IMR-90 (cell line): Measurements from ENCODE around the gene CTNND2. TPM values are rescaled to one million over a fixed set of nuclear protein-coding genes. Genes with fewer than 3 reads are reported as not detected.

Experiments
- ATAC-seq: fragments of 200-7000 bp; cut with Tn5 transposase; 2 replicates; pipeline ENCODE4 v1.9.1; 2020; ENCODE audit warnings: low read depth, mild to moderate bottlenecking, moderate library complexity
- BruUV-seq: library from RNA; stranded (reverse); fragments of 400-500 nt; replicated peaks from 2 replicates; lab custom pipeline; 2021; lab: Mats Ljungman, UMichigan
- CTCF ChIA-PET: fragments of 300-600 bp; formaldehyde crosslinking; extraction: SDS; loops from one replicate; lab custom pipeline; 2021; ENCODE audit warnings: antibody characterized with exemption; lab: Yijun Ruan, JAX
- POLR2A ChIA-PET: fragments of 300-600 bp; sonication (Branson Sonifier 250); formaldehyde crosslinking; loops from one replicate; lab custom pipeline; 2022; ENCODE audit warnings: antibody characterized with exemption; ENCODE audit not compliant: unreplicated experiment; lab: Charles Lee
- DNase-seq: peaks from one replicate; pipeline ENCODE4 v3.0.0; 2013
- H2AFZ ChIP-seq: replicated peaks from 2 replicates; pipeline ENCODE3; 2013; ENCODE audit warnings: low read length, mild to moderate bottlenecking; ENCODE audit not compliant: poor library complexity
- H2AK5ac ChIP-seq: 2 replicates; pipeline ENCODE4 v1.6.1; 2013; ENCODE audit warnings: low read depth, low read length, inconsistent platforms
- H2AK9ac ChIP-seq: replicated peaks from 2 replicates; pipeline ENCODE3; 2013; ENCODE audit warnings: mild to moderate bottlenecking, low read depth, low read length, moderate library complexity; ENCODE audit not compliant: poor library complexity
- H2BK120ac ChIP-seq: 2 replicates; pipeline ENCODE4 v1.6.1; 2013; ENCODE audit warnings: low read depth, low read length, inconsistent platforms
- H2BK15ac ChIP-seq: 3 replicates; pipeline ENCODE4 v1.6.1; 2013; ENCODE audit warnings: low read depth, low read length, inconsistent platforms
- H2BK20ac ChIP-seq: 2 replicates; pipeline ENCODE4 v1.6.1; 2013; ENCODE audit warnings: low read depth, mild to moderate bottlenecking, inconsistent platforms, low read length, moderate library complexity
- H2BK5ac ChIP-seq: 2 replicates; pipeline ENCODE4 v1.6.1; 2013; ENCODE audit warnings: mild to moderate bottlenecking, low read depth, low read length, inconsistent platforms; ENCODE audit not compliant: poor library complexity, severe bottlenecking
- H3K14ac ChIP-seq: replicated peaks from 2 replicates; pipeline ENCODE4 v1.6.1; 2013; ENCODE audit warnings: low read depth, low read length, inconsistent platforms
- H3K18ac ChIP-seq: 2 replicates; pipeline ENCODE4 v1.6.1; 2013; ENCODE audit warnings: low read depth, low read length, control low read depth
- H3K23ac ChIP-seq: 2 replicates; pipeline ENCODE4 v1.6.1; 2013; ENCODE audit warnings: low read depth, low read length, inconsistent platforms
- H3K27ac ChIP-seq: 2 replicates; pipeline ENCODE4 v1.5.1; 2013; ENCODE audit warnings: mild to moderate bottlenecking, control low read depth, low read length; ENCODE audit not compliant: insufficient read depth
- H3K27me3 ChIP-seq: 2 replicates; pipeline ENCODE4 v1.6.1; 2013; ENCODE audit warnings: low read length; ENCODE audit not compliant: control insufficient read depth, insufficient read depth
- H3K36me3 ChIP-seq: 2 replicates; pipeline ENCODE4 v1.6.1; 2013; ENCODE audit warnings: low read length, mixed read lengths; ENCODE audit not compliant: control insufficient read depth, insufficient read depth
- H3K4ac ChIP-seq: 2 replicates; pipeline ENCODE4 v1.6.1; 2013; ENCODE audit warnings: low read depth, low read length, inconsistent platforms
- H3K4me1 ChIP-seq: 2 replicates; pipeline ENCODE4 v1.6.1; 2013; ENCODE audit warnings: low read length, mixed read lengths; ENCODE audit not compliant: control insufficient read depth, insufficient read depth
- H3K4me2 ChIP-seq: 2 replicates; pipeline ENCODE4 v1.6.1; 2013; ENCODE audit warnings: low read depth, mild to moderate bottlenecking, control low read depth, low read length, moderate library complexity
- H3K4me3 ChIP-seq: 2 replicates; pipeline ENCODE4 v1.5.1; 2013; ENCODE audit warnings: low read depth, mild to moderate bottlenecking, control low read depth, low read length, moderate library complexity; ENCODE audit not compliant: insufficient read depth
- H3K56ac ChIP-seq: 2 replicates; pipeline ENCODE4 v1.6.1; 2013; ENCODE audit warnings: low read length, inconsistent platforms; ENCODE audit not compliant: insufficient read depth; ENCODE audit errors: extremely low read depth
- H3K79me1 ChIP-seq, 2 experiments: 2 replicates each; pipeline ENCODE4 v1.6.1; 2013; ENCODE audit warnings: low read length in 2 of 2, inconsistent platforms in 1 of 2, low read depth in 1 of 2
- H3K9ac ChIP-seq: 2 replicates; pipeline ENCODE4 v1.6.1; 2013; ENCODE audit warnings: low read depth, low read length, control low read depth
- H3K9me1 ChIP-seq: 2 replicates; pipeline ENCODE4 v1.6.1; 2013; ENCODE audit warnings: low read length, inconsistent platforms; ENCODE audit not compliant: insufficient read depth
- H3K9me3 ChIP-seq: 2 replicates; pipeline ENCODE4 v1.6.1; 2013; ENCODE audit warnings: low read length; ENCODE audit not compliant: control insufficient read depth, insufficient read depth
- H4K20me1 ChIP-seq: 2 replicates; pipeline ENCODE4 v1.6.1; 2013; ENCODE audit warnings: low read length, inconsistent platforms; ENCODE audit not compliant: insufficient read depth
- H4K5ac ChIP-seq: 2 replicates; pipeline ENCODE4 v1.6.1; 2013; ENCODE audit warnings: mild to moderate bottlenecking, low read depth, low read length, control low read depth
- H4K8ac ChIP-seq, 2 experiments: 2 replicates each; pipeline ENCODE4 v1.6.1; 2013; ENCODE audit warnings: low read depth in 2 of 2, low read length in 2 of 2, control low read depth in 1 of 2, inconsistent platforms in 1 of 2
- H4K91ac ChIP-seq: 2 replicates; pipeline ENCODE4 v1.6.1; 2013; ENCODE audit warnings: low read depth, low read length, inconsistent platforms; ENCODE audit not compliant: insufficient read depth
- BHLHE40 ChIP-seq: fragments of 150-350 bp; IDR thresholded peaks from 2 replicates; pipeline ENCODE4 v1.6.1; 2016; ENCODE audit warnings: mild to moderate bottlenecking, low read depth, low read length
- CEBPB ChIP-seq: IDR thresholded peaks from 2 replicates; pipeline ENCODE4 v1.6.1; 2012; ENCODE audit warnings: low read depth, low read length, improper control_type of control experiment
- CHD1 ChIP-seq: IDR thresholded peaks from 2 replicates; pipeline ENCODE4 v1.6.1; 2012; ENCODE audit warnings: low read depth, low read length, improper control_type of control experiment
- CTCF ChIP-seq: conservative IDR thresholded peaks from 2 replicates; pipeline ENCODE4 v1.5.1; 2012; ENCODE audit warnings: mild to moderate bottlenecking, low read depth, low read length, improper control_type of control experiment
- ELK1 ChIP-seq: fragments of 150-350 bp; IDR thresholded peaks from 2 replicates; pipeline ENCODE4 v1.6.1; 2016; ENCODE audit warnings: low read depth, mild to moderate bottlenecking, low read length, moderate library complexity, borderline replicate concordance
- FOS ChIP-seq: fragments of 150-350 bp; IDR thresholded peaks from 2 replicates; pipeline ENCODE4 v1.6.1; 2016; ENCODE audit warnings: low read depth, low read length
- MAFK ChIP-seq: IDR thresholded peaks from 2 replicates; pipeline ENCODE4 v1.6.1; 2012; ENCODE audit warnings: low read depth, low read length, improper control_type of control experiment
- MAZ ChIP-seq: IDR thresholded peaks from 2 replicates; pipeline ENCODE4 v1.6.1; 2012; ENCODE audit warnings: low read depth, mild to moderate bottlenecking, low read length, improper control_type of control experiment, moderate library complexity, borderline replicate concordance
- MXI1 ChIP-seq: IDR thresholded peaks from 2 replicates; pipeline ENCODE4 v1.6.1; 2012; ENCODE audit warnings: low read depth, mild to moderate bottlenecking, low read length, moderate library complexity, borderline replicate concordance
- NFE2L2 ChIP-seq: fragments of 150-350 bp; IDR thresholded peaks from 2 replicates; pipeline ENCODE4 v1.6.1; 2016; ENCODE audit warnings: low read depth, mild to moderate bottlenecking, low read length
- POLR2A ChIP-seq: IDR thresholded peaks from 2 replicates; pipeline ENCODE4 v1.6.1; 2012; ENCODE audit warnings: mild to moderate bottlenecking, low read depth, low read length
- RAD21 ChIP-seq: IDR thresholded peaks from 2 replicates; pipeline ENCODE4 v1.6.1; 2012; ENCODE audit warnings: low read length, improper control_type of control experiment
- RCOR1 ChIP-seq: IDR thresholded peaks from 2 replicates; pipeline ENCODE4 v1.6.1; 2012; ENCODE audit warnings: mild to moderate bottlenecking, low read length, improper control_type of control experiment; ENCODE audit not compliant: insufficient replicate concordance
- RFX5 ChIP-seq: IDR thresholded peaks from 2 replicates; pipeline ENCODE4 v1.8.0; 2012; ENCODE audit warnings: low read depth, mild to moderate bottlenecking, low read length, moderate library complexity
- SMC3 ChIP-seq: fragments of 150-350 bp; IDR thresholded peaks from 2 replicates; pipeline ENCODE4 v1.6.1; 2016; ENCODE audit warnings: low read depth, mild to moderate bottlenecking, antibody characterized with exemption, low read length, moderate library complexity
- WGBS, 2 experiments: methylation state at CpG; one replicate each; pipeline versions ENCODE4 v1.1.5 to v1.1.7; 2013; ENCODE audit warnings: missing lambda C conversion rate in 2 of 2; ENCODE audit not compliant: insufficient read length in 1 of 2; ENCODE audit errors: extremely low coverage in 2 of 2; 5-methylcytosine and 5-hydroxymethylcytosine counted together
- dilution Hi-C: fragments of 300-500 bp; cut with HindIII; formaldehyde crosslinking; loops from one replicate; pipeline ENCODE4 v1.14.3; 2018; ENCODE audit warnings: low sequenced_read_pairs; ENCODE audit not compliant: unreplicated experiment
- in situ Hi-C: fragments of 300-500 bp; cut with MboI; formaldehyde crosslinking; loops from 3 replicates; pipeline ENCODE4 v1.14.3; 2019; ENCODE audit warnings: low sequenced_read_pairs, inconsistent platforms, mixed read lengths
- intact Hi-C: fragments of 100-400 bp; cut with micrococcal nuclease; formaldehyde crosslinking; loops from 2 replicates; pipeline ENCODE4 v1.10.0; 2022
- polyA plus RNA-seq, 3 experiments: library from polyadenylated mRNA; depleted of rRNA; stranded (reverse); fragments of >200 nt; gene quantifications; 2 replicates each; pipeline ENCODE4 v1.2.3, GENCODE V29; 2012; ENCODE audit warnings: low replicate concordance in 1 of 3
- total RNA-seq: library from RNA; depleted of rRNA; stranded (reverse); fragments of >200 nt; gene quantifications from 2 replicates; pipeline ENCODE4 v1.2.3, GENCODE V29; 2012
- TF ChIP-seq, protein P1 (sequence below): fragments of 150-350 bp; IDR thresholded peaks from 2 replicates; pipeline ENCODE4 v1.6.1; 2017; ENCODE audit warnings: mild to moderate bottlenecking, antibody characterized with exemption, low read length, low read depth

Gene CTNND2
- total and polyA plus RNA-seq, 2 of the 4 experiments (the other 2 are of a cell fraction), result not detected

GRCh38 chr5:10974850-10975249, 929.4 kb downstream of the CTNND2 start:
- Histone ChIP-seq H3K23ac (no peak overlapping the region), H3K14ac (no peak overlapping the region), H4K91ac (no peak overlapping the region), H2AK9ac (no peak overlapping the region), H2BK5ac (no peak overlapping the region), H3K56ac (no peak overlapping the region), H3K36me3 (no peaks in the 10 kb centered on the region), H3K79me1 (no peaks in the 10 kb centered on the region), H2BK120ac (no peak overlapping the region), H4K8ac (no peak overlapping the region), H2AFZ (no peak overlapping the region), H2AK5ac (no peak overlapping the region), H3K4me1 (no peaks in the 10 kb centered on the region), H4K5ac (no peak overlapping the region), H3K27me3 (peaks cover 15% of the 10 kb centered on the region), H3K27ac (no peak overlapping the region), H3K4me2 (no peak overlapping the region), H3K4ac (no peak overlapping the region), H3K9me3 (no peaks in the 10 kb centered on the region; the same call in 1 of the 2 replicates), H3K4me3 (no peak overlapping the region), H3K9me1 (no peaks in the 10 kb centered on the region), H4K20me1 (no peaks in the 10 kb centered on the region), H3K9ac (no peak overlapping the region), H2BK15ac (no peak overlapping the region), H3K18ac (no peak overlapping the region), H2BK20ac (no peak overlapping the region)
- POLR2A ChIA-PET, result no interaction called here
- in situ Hi-C loops, result no loop called here
- WGBS, 2 experiments, result no CpG with 5 or more reads among the region's 2 CpGs
- BruUV-seq, result no TSS peak
- DNase-seq (no peak), ATAC-seq (no peak)
- TF ChIP-seq, protein P1, sequence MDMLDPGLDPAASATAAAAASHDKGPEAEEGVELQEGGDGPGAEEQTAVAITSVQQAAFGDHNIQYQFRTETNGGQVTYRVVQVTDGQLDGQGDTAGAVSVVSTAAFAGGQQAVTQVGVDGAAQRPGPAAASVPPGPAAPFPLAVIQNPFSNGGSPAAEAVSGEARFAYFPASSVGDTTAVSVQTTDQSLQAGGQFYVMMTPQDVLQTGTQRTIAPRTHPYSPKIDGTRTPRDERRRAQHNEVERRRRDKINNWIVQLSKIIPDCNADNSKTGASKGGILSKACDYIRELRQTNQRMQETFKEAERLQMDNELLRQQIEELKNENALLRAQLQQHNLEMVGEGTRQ, result no peak
- TF ChIP-seq CTCF (no peak), RCOR1 (no peak), BHLHE40 (no peak), CHD1 (no peak), MAFK (no peak), POLR2A (no peak), SMC3 (no peak), FOS (no peak), CEBPB (no peak), MXI1 (no peak), MAZ (no peak), NFE2L2 (no peak), ELK1 (no peak), RAD21 (no peak), RFX5 (no peak)
- dilution Hi-C loops, result no loop called here
- intact Hi-C loops, result no loop called here
- CTCF ChIA-PET, result no interaction called here
